ENCODE data around the gene KRTDAP.

KRTDAP gene

GRCh38 chr19:35493971-35494370 is 3.7 kb upstream of the KRTDAP start:
- TF ChIP-seq ZBTB7A (IDR thresholded peaks at IDR 0.05; ENCODE audit: low read depth), result no peak
- no peak for TF ChIP-seq EGR1 (IDR thresholded peaks at IDR 0.05)
- no peak for TF ChIP-seq FOXM1 (IDR thresholded peaks at IDR 0.05; ENCODE audit: borderline replicate concordance, low read depth)
- TF ChIP-seq MAX (IDR thresholded peaks at IDR 0.05), result no peak
- TF ChIP-seq EP300 (IDR thresholded peaks at IDR 0.05; ENCODE audit: borderline replicate concordance), result no peak
- no peak for TF ChIP-seq YY1 (IDR thresholded peaks at IDR 0.05; ENCODE audit: low read depth)
- TF ChIP-seq CREB1 (IDR thresholded peaks at IDR 0.05; ENCODE audit: low read depth), result no peak
- TF ChIP-seq TAF1 (IDR thresholded peaks at IDR 0.05; ENCODE audit: low read depth), result no peak
- TF ChIP-seq CEBPB (IDR thresholded peaks at IDR 0.05), result no peak
- TF ChIP-seq TEAD4 (IDR thresholded peaks at IDR 0.05), result no peak
- no peak for TF ChIP-seq NFIC (IDR thresholded peaks at IDR 0.05)
- no peak for TF ChIP-seq RAD21 (IDR thresholded peaks at IDR 0.05; ENCODE audit: low read depth)
- no peak for TF ChIP-seq USF1 (IDR thresholded peaks at IDR 0.05)
- TF ChIP-seq TCF12 (IDR thresholded peaks at IDR 0.05; ENCODE audit: low read depth), result no peak

GRCh38 chr19:35491836-35492360 is 1.6 kb upstream of the KRTDAP start:
- no peak for TF ChIP-seq ZBTB7A (IDR thresholded peaks at IDR 0.05; ENCODE audit: low read depth)
- no peak for TF ChIP-seq FOXM1 (IDR thresholded peaks at IDR 0.05; ENCODE audit: borderline replicate concordance, low read depth)
- no peak for TF ChIP-seq YY1 (IDR thresholded peaks at IDR 0.05; ENCODE audit: low read depth)
- no peak for TF ChIP-seq USF1 (IDR thresholded peaks at IDR 0.05)
- no peak for TF ChIP-seq REST (IDR thresholded peaks at IDR 0.05; ENCODE audit: low read depth)
- TF ChIP-seq RAD21 (IDR thresholded peaks at IDR 0.05; ENCODE audit: low read depth), result no peak
- TF ChIP-seq TCF12 (IDR thresholded peaks at IDR 0.05; ENCODE audit: low read depth), result no peak
- no peak for TF ChIP-seq TEAD4 (IDR thresholded peaks at IDR 0.05)
- TF ChIP-seq EP300 (IDR thresholded peaks at IDR 0.05; ENCODE audit: borderline replicate concordance), result no peak
- TF ChIP-seq TAF1 (IDR thresholded peaks at IDR 0.05; ENCODE audit: low read depth), result no peak
- TF ChIP-seq CEBPB (IDR thresholded peaks at IDR 0.05), result no peak
- no peak for TF ChIP-seq MAX (IDR thresholded peaks at IDR 0.05)
- TF ChIP-seq NFIC (IDR thresholded peaks at IDR 0.05), result no peak

GRCh38 chr19:35488677-35489076 is 1.6 kb downstream of the KRTDAP start:
- TF ChIP-seq EP300 (IDR thresholded peaks at IDR 0.05; ENCODE audit: borderline replicate concordance), result no peak
- TF ChIP-seq USF1 (IDR thresholded peaks at IDR 0.05), result peak; percentile 36; the same call in 1 of the 2 replicates

GRCh38 chr19:35487656-35488182 is 2.5 kb downstream of the KRTDAP start:
- no peak for TF ChIP-seq YY1 (IDR thresholded peaks at IDR 0.05; ENCODE audit: low read depth)
- no peak for TF ChIP-seq EP300 (IDR thresholded peaks at IDR 0.05; ENCODE audit: borderline replicate concordance)
- TF ChIP-seq TEAD4 (IDR thresholded peaks at IDR 0.05), result no peak

GRCh38 chr19:35486268-35486708 is 4.0 kb downstream of the KRTDAP start:
- TF ChIP-seq MAX (IDR thresholded peaks at IDR 0.05) (no peak), ZBTB7A (IDR thresholded peaks at IDR 0.05; ENCODE audit: low read depth) (no peak), CREB1 (IDR thresholded peaks at IDR 0.05; ENCODE audit: low read depth) (no peak), RAD21 (IDR thresholded peaks at IDR 0.05; ENCODE audit: low read depth) (no peak), CEBPB (IDR thresholded peaks at IDR 0.05) (no peak), TAF1 (IDR thresholded peaks at IDR 0.05; ENCODE audit: low read depth) (no peak), FOXM1 (IDR thresholded peaks at IDR 0.05; ENCODE audit: borderline replicate concordance, low read depth) (no peak), TCF12 (IDR thresholded peaks at IDR 0.05; ENCODE audit: low read depth) (no peak), TEAD4 (IDR thresholded peaks at IDR 0.05) (no peak), YY1 (IDR thresholded peaks at IDR 0.05; ENCODE audit: low read depth) (no peak), EP300 (IDR thresholded peaks at IDR 0.05; ENCODE audit: borderline replicate concordance) (no peak), NFIC (IDR thresholded peaks at IDR 0.05) (no peak), USF1 (IDR thresholded peaks at IDR 0.05) (no peak), REST (IDR thresholded peaks at IDR 0.05; ENCODE audit: low read depth) (no peak), EGR1 (IDR thresholded peaks at IDR 0.05) (no peak)
